Cardiac muscle cell (in vitro differentiated cells and primary cell): ENCODE measurements around the gene PIK3AP1. TPM values are rescaled to one million over a fixed set of nuclear protein-coding genes. Genes with fewer than 3 reads are reported as not detected.
A peak's percentile ranks its signal among the peaks of the same experiment; 100 is the strongest.

Experiments used
- DNase-seq, 2 donors: peaks; one replicate each; pipeline versions ENCODE4 v3.0.0 to v3.0.0-alpha.2; 2010 to 2017; ENCODE audit warnings: low read depth in 1 of 2, low spot score in 1 of 2
- H3K27ac ChIP-seq: fragments of 200-600 bp; sonication (generic); 2 replicates; pipeline ENCODE4 v1.5.1; 2016
- H3K27me3 ChIP-seq: fragments of 200-600 bp; sonication (generic); 2 replicates; pipeline ENCODE4 v1.6.0; 2016; ENCODE audit warnings: control low read depth
- H3K36me3 ChIP-seq: fragments of 200-600 bp; sonication (generic); 2 replicates; pipeline ENCODE4 v1.5.1; 2016; ENCODE audit warnings: control low read depth
- H3K4me1 ChIP-seq: fragments of 200-600 bp; sonication (generic); 2 replicates; pipeline ENCODE4 v1.8.1; 2017; ENCODE audit warnings: low read depth, mild to moderate bottlenecking, mixed run types
- H3K4me3 ChIP-seq: fragments of 200-600 bp; sonication (generic); 2 replicates; pipeline ENCODE4 v1.5.1; 2016; ENCODE audit warnings: mild to moderate bottlenecking
- H3K9me3 ChIP-seq: fragments of 200-600 bp; sonication (generic); 2 replicates; pipeline ENCODE4 v1.5.1; 2017; ENCODE audit warnings: low read depth, mild to moderate bottlenecking, control low read depth
- CTCF ChIP-seq: IDR thresholded peaks from 2 replicates; pipeline ENCODE4 v1.5.1; 2012; ENCODE audit warnings: low read depth, mild to moderate bottlenecking, low read length
- polyA plus RNA-seq: library from polyadenylated mRNA; unstranded; fragments of >200 nt; fragmentation: Nextera tagmentation; extraction: Ambion mirVana; gene quantifications from 2 replicates; pipeline ENCODE4 v1.2.1, GENCODE V29; 2016
- total RNA-seq: library from RNA; depleted of rRNA; stranded (reverse); fragments of >200 nt; gene quantifications from 2 replicates; pipeline ENCODE4 v1.2.3, GENCODE V29; 2016

PIK3AP1 gene
- total and polyA plus RNA-seq, 2 experiments from 2014 or later = 1.1 to 2.7 TPM

GRCh38 chr10:96608805-96609204, 111.5 kb downstream of the PIK3AP1 start:
- Histone ChIP-seq H3K27me3 (no peaks in the 10 kb centered on the region), H3K4me1 (no peaks in the 10 kb centered on the region), H3K4me3 (no peak overlapping the region), H3K27ac (no peak overlapping the region), H3K9me3 (no peaks in the 10 kb centered on the region), H3K36me3 (no peaks in the 10 kb centered on the region)
- DNase-seq = no peak
- no peak for TF ChIP-seq CTCF

- no peaks in the 10 kb centered on the region for H3K9me3 ChIP-seq
- H3K4me1 ChIP-seq = no peaks in the 10 kb centered on the region
- no peak for TF ChIP-seq CTCF
- no peaks in the 10 kb centered on the region for H3K27me3 ChIP-seq
- no peak for DNase-seq
- no peaks in the 10 kb centered on the region for H3K36me3 ChIP-seq
- no peak overlapping the region for H3K27ac ChIP-seq
- H3K4me3 ChIP-seq = no peak overlapping the region
Measured at GRCh38 chr10:96608262-96608661, 112.1 kb downstream of the PIK3AP1 start.

GRCh38 chr10:96606946-96607345, 113.4 kb downstream of the PIK3AP1 start:
- Histone ChIP-seq H3K4me1 (no peaks in the 10 kb centered on the region), H3K4me3 (no peak overlapping the region), H3K36me3 (no peaks in the 10 kb centered on the region), H3K27me3 (no peaks in the 10 kb centered on the region), H3K27ac (no peak overlapping the region), H3K9me3 (no peaks in the 10 kb centered on the region)
- no peak for TF ChIP-seq CTCF
- no peak for DNase-seq

GRCh38 chr10:96606216-96606615, 114.1 kb downstream of the PIK3AP1 start:
- H3K4me3 ChIP-seq = no peak overlapping the region
- H3K27ac ChIP-seq = no peak overlapping the region
- no peaks in the 10 kb centered on the region for H3K36me3 ChIP-seq
- no peaks in the 10 kb centered on the region for H3K27me3 ChIP-seq
- no peaks in the 10 kb centered on the region for H3K4me1 ChIP-seq
- H3K9me3 ChIP-seq = no peaks in the 10 kb centered on the region
- no peak for TF ChIP-seq CTCF
- peak in 1 of 2 donors; percentile 17 for DNase-seq

GRCh38 chr10:96600337-96600736, 120.0 kb downstream of the PIK3AP1 start:
- Histone ChIP-seq H3K4me1 (no peaks in the 10 kb centered on the region), H3K36me3 (no peaks in the 10 kb centered on the region), H3K9me3 (no peaks in the 10 kb centered on the region), H3K27me3 (no peaks in the 10 kb centered on the region), H3K4me3 (no peak overlapping the region), H3K27ac (no peak overlapping the region)
- no peak for DNase-seq
- no peak for TF ChIP-seq CTCF

- no peak for TF ChIP-seq CTCF
- H3K4me3 ChIP-seq = no peak overlapping the region
- H3K27me3 ChIP-seq = no peaks in the 10 kb centered on the region
- H3K9me3 ChIP-seq = no peaks in the 10 kb centered on the region
- no peaks in the 10 kb centered on the region for H3K36me3 ChIP-seq
- no peak overlapping the region for H3K27ac ChIP-seq
- DNase-seq = no peak
- H3K4me1 ChIP-seq = no peaks in the 10 kb centered on the region
Measured at GRCh38 chr10:96598846-96599245, 121.5 kb downstream of the PIK3AP1 start.
